ENCODE measurements around the gene GALNT3. TPM values are rescaled to one million over a fixed set of nuclear protein-coding genes. Genes with fewer than 3 reads are reported as not detected.

GALNT3 gene
- total RNA-seq, 1 experiment from 2014 or later = 18.5 TPM

GRCh38 chr2:165701147-165701546 lies 92.9 kb downstream of the GALNT3 start:
- Mint-ChIP-seq H3K27me3 (ENCODE audit: low read depth) (no peaks in the 10 kb centered on the region), H3K27ac (no peak overlapping the region; a peak in 1 of 7 replicates), H3K4me3 (no peak overlapping the region), H3K4me1 (peaks cover 50 to 56% of the 10 kb centered on the region in 2 experiments), H3K36me3 (ENCODE audit: insufficient read depth in 1 of 3, low read depth in 3 of 3) (no peaks in the 10 kb centered on the region), H3K9me3 (no peaks in the 10 kb centered on the region; a peak in 1 of 5 replicates)
- H3K4me2 ChIP-seq (ENCODE audit: insufficient read depth, insufficient read length, low read length) = no peak overlapping the region
- H2BK12ac ChIP-seq (ENCODE audit: insufficient read length, low read depth, low read length) = no peak overlapping the region
- no peak overlapping the region for H4K8ac ChIP-seq (replicated peaks; ENCODE audit: insufficient read length, low read depth, low read length)
- no peaks in the 10 kb centered on the region for H3K23me2 ChIP-seq (ENCODE audit: insufficient read length, low read depth, low read length, poor library complexity, severe bottlenecking)
- no peak overlapping the region for H4K5ac ChIP-seq (ENCODE audit: insufficient read length, low read depth, low read length)
- TF ChIP-seq, protein P1, sequence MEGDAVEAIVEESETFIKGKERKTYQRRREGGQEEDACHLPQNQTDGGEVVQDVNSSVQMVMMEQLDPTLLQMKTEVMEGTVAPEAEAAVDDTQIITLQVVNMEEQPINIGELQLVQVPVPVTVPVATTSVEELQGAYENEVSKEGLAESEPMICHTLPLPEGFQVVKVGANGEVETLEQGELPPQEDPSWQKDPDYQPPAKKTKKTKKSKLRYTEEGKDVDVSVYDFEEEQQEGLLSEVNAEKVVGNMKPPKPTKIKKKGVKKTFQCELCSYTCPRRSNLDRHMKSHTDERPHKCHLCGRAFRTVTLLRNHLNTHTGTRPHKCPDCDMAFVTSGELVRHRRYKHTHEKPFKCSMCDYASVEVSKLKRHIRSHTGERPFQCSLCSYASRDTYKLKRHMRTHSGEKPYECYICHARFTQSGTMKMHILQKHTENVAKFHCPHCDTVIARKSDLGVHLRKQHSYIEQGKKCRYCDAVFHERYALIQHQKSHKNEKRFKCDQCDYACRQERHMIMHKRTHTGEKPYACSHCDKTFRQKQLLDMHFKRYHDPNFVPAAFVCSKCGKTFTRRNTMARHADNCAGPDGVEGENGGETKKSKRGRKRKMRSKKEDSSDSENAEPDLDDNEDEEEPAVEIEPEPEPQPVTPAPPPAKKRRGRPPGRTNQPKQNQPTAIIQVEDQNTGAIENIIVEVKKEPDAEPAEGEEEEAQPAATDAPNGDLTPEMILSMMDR (conservative IDR thresholded peaks at IDR 0.05) = no peak
- H3K9me3 ChIP-seq (ENCODE audit: control insufficient read depth, low read depth, low read length) = no peaks in the 10 kb centered on the region
- H3K79me1 ChIP-seq (ENCODE audit: insufficient read depth, low read depth, low read length, poor library complexity, severe bottlenecking) = no peaks in the 10 kb centered on the region
- H3K79me2 ChIP-seq (ENCODE audit: insufficient read depth, low read length) = no peaks in the 10 kb centered on the region
- WGBS (ENCODE audit: extremely low coverage, insufficient read length, low lambda C conversion rate) = no CpG with 5 or more reads among the region's 6 CpGs
- H2AFZ ChIP-seq (ENCODE audit: low read length) = no peak overlapping the region
- no peak overlapping the region for H4K91ac ChIP-seq (ENCODE audit: insufficient read length, low read depth, low read length)
- no peak overlapping the region for H3T11ph ChIP-seq (ENCODE audit: low read length)
- H2BK5ac ChIP-seq (ENCODE audit: insufficient read length, low read length) = no peak overlapping the region
- H2BK15ac ChIP-seq (ENCODE audit: low read depth, low read length) = no peak overlapping the region
- no peak overlapping the region for H3K9ac ChIP-seq (ENCODE audit: extremely low read depth, insufficient read length, low read length)
- H3K27ac ChIP-seq (ENCODE audit: insufficient read length, low read depth, low read length) = no peak overlapping the region
- no peak overlapping the region for H2BK20ac ChIP-seq (ENCODE audit: low read depth, low read length, poor library complexity, severe bottlenecking)
- H3K14ac ChIP-seq (ENCODE audit: insufficient read depth, low read length) = no peak overlapping the region
- no peak for DNase-seq
- H2BK120ac ChIP-seq (ENCODE audit: low read depth, low read length, poor library complexity, severe bottlenecking) = no peak overlapping the region
- no peaks in the 10 kb centered on the region for H4K20me1 ChIP-seq (ENCODE audit: control insufficient read depth, insufficient read depth, insufficient read length)
- H3K27me3 ChIP-seq (ENCODE audit: insufficient read depth, low read length) = no peaks in the 10 kb centered on the region
- no peak overlapping the region for H3K18ac ChIP-seq (ENCODE audit: insufficient read length, low read depth, low read length)
- no peak overlapping the region for H3K4ac ChIP-seq (ENCODE audit: low read depth, low read length)
- no peak overlapping the region for H3K23ac ChIP-seq (ENCODE audit: insufficient read length, low read depth, low read length)
- H3K4me1 ChIP-seq (ENCODE audit: insufficient read depth, low read length) = peaks cover 14% of the 10 kb centered on the region; the same call in 1 of the 2 replicates
- no peak overlapping the region for H2AK5ac ChIP-seq (ENCODE audit: insufficient read length, low read length)
- H3K56ac ChIP-seq (ENCODE audit: insufficient read length, low read depth, low read length) = no peak overlapping the region

All from H9 (cell line).